IMR-90 (cell line): Measurements from ENCODE around the gene MEIKIN. TPM values are rescaled to one million over a fixed set of nuclear protein-coding genes. Genes with fewer than 3 reads are reported as not detected.

Source experiments
- ATAC-seq: fragments of 200-7000 bp; cut with Tn5 transposase; 2 replicates; pipeline ENCODE4 v1.9.1; 2020; ENCODE audit warnings: low read depth, mild to moderate bottlenecking, moderate library complexity
- BruUV-seq: library from RNA; stranded (reverse); fragments of 400-500 nt; replicated peaks from 2 replicates; lab custom pipeline; 2021; lab: Mats Ljungman, UMichigan
- CTCF ChIA-PET: fragments of 300-600 bp; formaldehyde crosslinking; extraction: SDS; loops from one replicate; lab custom pipeline; 2021; ENCODE audit warnings: antibody characterized with exemption; lab: Yijun Ruan, JAX
- POLR2A ChIA-PET: fragments of 300-600 bp; sonication (Branson Sonifier 250); formaldehyde crosslinking; loops from one replicate; lab custom pipeline; 2022; ENCODE audit warnings: antibody characterized with exemption; ENCODE audit not compliant: unreplicated experiment; lab: Charles Lee
- DNase-seq: peaks from one replicate; pipeline ENCODE4 v3.0.0; 2013
- H2AFZ ChIP-seq: replicated peaks from 2 replicates; pipeline ENCODE3; 2013; ENCODE audit warnings: low read length, mild to moderate bottlenecking; ENCODE audit not compliant: poor library complexity
- H2AK5ac ChIP-seq: 2 replicates; pipeline ENCODE4 v1.6.1; 2013; ENCODE audit warnings: low read depth, low read length, inconsistent platforms
- H2AK9ac ChIP-seq: replicated peaks from 2 replicates; pipeline ENCODE3; 2013; ENCODE audit warnings: mild to moderate bottlenecking, low read depth, low read length, moderate library complexity; ENCODE audit not compliant: poor library complexity
- H2BK120ac ChIP-seq: 2 replicates; pipeline ENCODE4 v1.6.1; 2013; ENCODE audit warnings: low read depth, low read length, inconsistent platforms
- H2BK15ac ChIP-seq: 3 replicates; pipeline ENCODE4 v1.6.1; 2013; ENCODE audit warnings: low read depth, low read length, inconsistent platforms
- H2BK20ac ChIP-seq: 2 replicates; pipeline ENCODE4 v1.6.1; 2013; ENCODE audit warnings: low read depth, mild to moderate bottlenecking, inconsistent platforms, low read length, moderate library complexity
- H2BK5ac ChIP-seq: 2 replicates; pipeline ENCODE4 v1.6.1; 2013; ENCODE audit warnings: mild to moderate bottlenecking, low read depth, low read length, inconsistent platforms; ENCODE audit not compliant: poor library complexity, severe bottlenecking
- H3K14ac ChIP-seq: replicated peaks from 2 replicates; pipeline ENCODE4 v1.6.1; 2013; ENCODE audit warnings: low read depth, low read length, inconsistent platforms
- H3K18ac ChIP-seq: 2 replicates; pipeline ENCODE4 v1.6.1; 2013; ENCODE audit warnings: low read depth, low read length, control low read depth
- H3K23ac ChIP-seq: 2 replicates; pipeline ENCODE4 v1.6.1; 2013; ENCODE audit warnings: low read depth, low read length, inconsistent platforms
- H3K27ac ChIP-seq: 2 replicates; pipeline ENCODE4 v1.5.1; 2013; ENCODE audit warnings: mild to moderate bottlenecking, control low read depth, low read length; ENCODE audit not compliant: insufficient read depth
- H3K27me3 ChIP-seq: 2 replicates; pipeline ENCODE4 v1.6.1; 2013; ENCODE audit warnings: low read length; ENCODE audit not compliant: control insufficient read depth, insufficient read depth
- H3K36me3 ChIP-seq: 2 replicates; pipeline ENCODE4 v1.6.1; 2013; ENCODE audit warnings: low read length, mixed read lengths; ENCODE audit not compliant: control insufficient read depth, insufficient read depth
- H3K4ac ChIP-seq: 2 replicates; pipeline ENCODE4 v1.6.1; 2013; ENCODE audit warnings: low read depth, low read length, inconsistent platforms
- H3K4me1 ChIP-seq: 2 replicates; pipeline ENCODE4 v1.6.1; 2013; ENCODE audit warnings: low read length, mixed read lengths; ENCODE audit not compliant: control insufficient read depth, insufficient read depth
- H3K4me2 ChIP-seq: 2 replicates; pipeline ENCODE4 v1.6.1; 2013; ENCODE audit warnings: low read depth, mild to moderate bottlenecking, control low read depth, low read length, moderate library complexity
- H3K4me3 ChIP-seq: 2 replicates; pipeline ENCODE4 v1.5.1; 2013; ENCODE audit warnings: low read depth, mild to moderate bottlenecking, control low read depth, low read length, moderate library complexity; ENCODE audit not compliant: insufficient read depth
- H3K56ac ChIP-seq: 2 replicates; pipeline ENCODE4 v1.6.1; 2013; ENCODE audit warnings: low read length, inconsistent platforms; ENCODE audit not compliant: insufficient read depth; ENCODE audit errors: extremely low read depth
- H3K79me1 ChIP-seq, 2 experiments: 2 replicates each; pipeline ENCODE4 v1.6.1; 2013; ENCODE audit warnings: low read length in 2 of 2, inconsistent platforms in 1 of 2, low read depth in 1 of 2
- H3K9ac ChIP-seq: 2 replicates; pipeline ENCODE4 v1.6.1; 2013; ENCODE audit warnings: low read depth, low read length, control low read depth
- H3K9me1 ChIP-seq: 2 replicates; pipeline ENCODE4 v1.6.1; 2013; ENCODE audit warnings: low read length, inconsistent platforms; ENCODE audit not compliant: insufficient read depth
- H3K9me3 ChIP-seq: 2 replicates; pipeline ENCODE4 v1.6.1; 2013; ENCODE audit warnings: low read length; ENCODE audit not compliant: control insufficient read depth, insufficient read depth
- H4K20me1 ChIP-seq: 2 replicates; pipeline ENCODE4 v1.6.1; 2013; ENCODE audit warnings: low read length, inconsistent platforms; ENCODE audit not compliant: insufficient read depth
- H4K5ac ChIP-seq: 2 replicates; pipeline ENCODE4 v1.6.1; 2013; ENCODE audit warnings: mild to moderate bottlenecking, low read depth, low read length, control low read depth
- H4K8ac ChIP-seq, 2 experiments: 2 replicates each; pipeline ENCODE4 v1.6.1; 2013; ENCODE audit warnings: low read depth in 2 of 2, low read length in 2 of 2, control low read depth in 1 of 2, inconsistent platforms in 1 of 2
- H4K91ac ChIP-seq: 2 replicates; pipeline ENCODE4 v1.6.1; 2013; ENCODE audit warnings: low read depth, low read length, inconsistent platforms; ENCODE audit not compliant: insufficient read depth
- CEBPB ChIP-seq: IDR thresholded peaks from 2 replicates; pipeline ENCODE4 v1.6.1; 2012; ENCODE audit warnings: low read depth, low read length, improper control_type of control experiment
- FOS ChIP-seq: fragments of 150-350 bp; IDR thresholded peaks from 2 replicates; pipeline ENCODE4 v1.6.1; 2016; ENCODE audit warnings: low read depth, low read length
- MAFK ChIP-seq: IDR thresholded peaks from 2 replicates; pipeline ENCODE4 v1.6.1; 2012; ENCODE audit warnings: low read depth, low read length, improper control_type of control experiment
- MAZ ChIP-seq: IDR thresholded peaks from 2 replicates; pipeline ENCODE4 v1.6.1; 2012; ENCODE audit warnings: low read depth, mild to moderate bottlenecking, low read length, improper control_type of control experiment, moderate library complexity, borderline replicate concordance
- NFE2L2 ChIP-seq: fragments of 150-350 bp; IDR thresholded peaks from 2 replicates; pipeline ENCODE4 v1.6.1; 2016; ENCODE audit warnings: low read depth, mild to moderate bottlenecking, low read length
- POLR2A ChIP-seq: IDR thresholded peaks from 2 replicates; pipeline ENCODE4 v1.6.1; 2012; ENCODE audit warnings: mild to moderate bottlenecking, low read depth, low read length
- RCOR1 ChIP-seq: IDR thresholded peaks from 2 replicates; pipeline ENCODE4 v1.6.1; 2012; ENCODE audit warnings: mild to moderate bottlenecking, low read length, improper control_type of control experiment; ENCODE audit not compliant: insufficient replicate concordance
- RFX5 ChIP-seq: IDR thresholded peaks from 2 replicates; pipeline ENCODE4 v1.8.0; 2012; ENCODE audit warnings: low read depth, mild to moderate bottlenecking, low read length, moderate library complexity
- SMC3 ChIP-seq: fragments of 150-350 bp; IDR thresholded peaks from 2 replicates; pipeline ENCODE4 v1.6.1; 2016; ENCODE audit warnings: low read depth, mild to moderate bottlenecking, antibody characterized with exemption, low read length, moderate library complexity
- dilution Hi-C: fragments of 300-500 bp; cut with HindIII; formaldehyde crosslinking; loops from one replicate; pipeline ENCODE4 v1.14.3; 2018; ENCODE audit warnings: low sequenced_read_pairs; ENCODE audit not compliant: unreplicated experiment
- in situ Hi-C: fragments of 300-500 bp; cut with MboI; formaldehyde crosslinking; loops from 3 replicates; pipeline ENCODE4 v1.14.3; 2019; ENCODE audit warnings: low sequenced_read_pairs, inconsistent platforms, mixed read lengths
- intact Hi-C: fragments of 100-400 bp; cut with micrococcal nuclease; formaldehyde crosslinking; loops from 2 replicates; pipeline ENCODE4 v1.10.0; 2022
- polyA plus RNA-seq, 3 experiments: library from polyadenylated mRNA; depleted of rRNA; stranded (reverse); fragments of >200 nt; gene quantifications; 2 replicates each; pipeline ENCODE4 v1.2.3, GENCODE V29; 2012; ENCODE audit warnings: low replicate concordance in 1 of 3
- total RNA-seq: library from RNA; depleted of rRNA; stranded (reverse); fragments of >200 nt; gene quantifications from 2 replicates; pipeline ENCODE4 v1.2.3, GENCODE V29; 2012
- TF ChIP-seq, protein P1 (sequence below): fragments of 150-350 bp; IDR thresholded peaks from 2 replicates; pipeline ENCODE4 v1.6.1; 2017; ENCODE audit warnings: mild to moderate bottlenecking, antibody characterized with exemption, low read length, low read depth
- TF ChIP-seq, protein P2 (sequence below): fragments of 150-350 bp; IDR thresholded peaks from 2 replicates; pipeline ENCODE4 v1.6.1; 2016; ENCODE audit warnings: low read depth, mild to moderate bottlenecking, low read length, moderate library complexity, borderline replicate concordance

Gene MEIKIN
- total and polyA plus RNA-seq, 2 of the 4 experiments (the other 2 are of a cell fraction) = not detected

DNA sequence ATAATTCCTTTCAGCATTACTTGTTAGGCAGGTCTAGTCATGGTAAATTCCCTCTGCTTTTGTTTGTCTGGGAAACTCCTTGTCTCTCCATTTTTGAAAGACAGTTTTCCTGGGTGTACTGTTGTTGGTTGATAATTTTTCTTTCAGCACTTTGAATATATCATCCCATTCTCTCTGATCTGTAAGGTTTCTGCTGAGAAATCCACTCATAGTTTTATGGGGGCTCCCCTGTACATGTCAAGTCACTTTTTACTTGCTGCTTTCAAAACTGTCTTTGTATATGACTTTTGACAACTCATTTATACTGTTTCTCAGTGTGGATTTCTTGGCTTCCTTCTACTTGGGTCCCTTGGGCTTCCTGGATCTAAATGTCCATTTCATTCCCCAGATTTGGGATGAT is 16.5 kb downstream of the MEIKIN start:
- intact Hi-C loops (no loop called here), dilution Hi-C loops (no loop called here), in situ Hi-C loops (no loop called here)
- Histone ChIP-seq H3K27me3 (no peaks in the 10 kb centered on the region), H2BK5ac (no peak overlapping the region), H4K91ac (no peak overlapping the region), H3K14ac (no peak overlapping the region), H3K79me1 (no peaks in the 10 kb centered on the region), H2BK20ac (no peak overlapping the region), H3K4me3 (no peak overlapping the region), H2AK9ac (no peak overlapping the region), H3K4me1 (no peaks in the 10 kb centered on the region), H2BK15ac (no peak overlapping the region), H2AFZ (no peak overlapping the region), H3K4ac (no peak overlapping the region), H4K8ac (no peak overlapping the region), H3K18ac (no peak overlapping the region), H4K5ac (no peak overlapping the region), H3K9me1 (no peaks in the 10 kb centered on the region), H3K9ac (no peak overlapping the region), H3K9me3 (no peaks in the 10 kb centered on the region), H4K20me1 (no peaks in the 10 kb centered on the region), H2AK5ac (no peak overlapping the region), H3K36me3 (no peaks in the 10 kb centered on the region), H3K23ac (no peak overlapping the region), H2BK120ac (no peak overlapping the region), H3K27ac (no peak overlapping the region), H3K56ac (no peak overlapping the region), H3K4me2 (no peak overlapping the region)
- BruUV-seq = no TSS peak
- ChIA-PET CTCF (no interaction called here), POLR2A (no interaction called here)
- DNase-seq = no peak
- TF ChIP-seq FOS = no peak
- no peak for TF ChIP-seq NFE2L2
- TF ChIP-seq RCOR1 = no peak
- TF ChIP-seq CEBPB = no peak
- TF ChIP-seq, protein P1, sequence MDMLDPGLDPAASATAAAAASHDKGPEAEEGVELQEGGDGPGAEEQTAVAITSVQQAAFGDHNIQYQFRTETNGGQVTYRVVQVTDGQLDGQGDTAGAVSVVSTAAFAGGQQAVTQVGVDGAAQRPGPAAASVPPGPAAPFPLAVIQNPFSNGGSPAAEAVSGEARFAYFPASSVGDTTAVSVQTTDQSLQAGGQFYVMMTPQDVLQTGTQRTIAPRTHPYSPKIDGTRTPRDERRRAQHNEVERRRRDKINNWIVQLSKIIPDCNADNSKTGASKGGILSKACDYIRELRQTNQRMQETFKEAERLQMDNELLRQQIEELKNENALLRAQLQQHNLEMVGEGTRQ = no peak
- no peak for TF ChIP-seq SMC3
- TF ChIP-seq, protein P2, sequence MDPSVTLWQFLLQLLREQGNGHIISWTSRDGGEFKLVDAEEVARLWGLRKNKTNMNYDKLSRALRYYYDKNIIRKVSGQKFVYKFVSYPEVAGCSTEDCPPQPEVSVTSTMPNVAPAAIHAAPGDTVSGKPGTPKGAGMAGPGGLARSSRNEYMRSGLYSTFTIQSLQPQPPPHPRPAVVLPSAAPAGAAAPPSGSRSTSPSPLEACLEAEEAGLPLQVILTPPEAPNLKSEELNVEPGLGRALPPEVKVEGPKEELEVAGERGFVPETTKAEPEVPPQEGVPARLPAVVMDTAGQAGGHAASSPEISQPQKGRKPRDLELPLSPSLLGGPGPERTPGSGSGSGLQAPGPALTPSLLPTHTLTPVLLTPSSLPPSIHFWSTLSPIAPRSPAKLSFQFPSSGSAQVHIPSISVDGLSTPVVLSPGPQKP = no peak
- TF ChIP-seq RFX5 = no peak
- TF ChIP-seq MAFK = no peak
- TF ChIP-seq POLR2A = no peak
- TF ChIP-seq MAZ = no peak
- ATAC-seq = no peak
